Gastroesophageal sphincter (tissue), 4 donors: Measurements from ENCODE around the gene SMIM43. TPM values are rescaled to one million over a fixed set of nuclear protein-coding genes. Genes with fewer than 3 reads are reported as not detected.

Experiments
- ATAC-seq: fragments of 150-250 bp; one replicate; pipeline ENCODE4 v1.9.1; 2016; ENCODE audit warnings: mild to moderate bottlenecking, moderate library complexity
- H3K27ac ChIP-seq, 4 donors: fragments of 200-600 bp; sonication (generic) in 3 of 4; 1 replicate in 3 of 4; 2 replicates in 1 of 4; pipeline ENCODE4 v1.5.1; 2016 to 2019
- H3K27me3 ChIP-seq: fragments of 200-600 bp; sonication (generic); one replicate; pipeline ENCODE4 v1.5.1; 2019
- H3K36me3 ChIP-seq, 2 donors: fragments of 200-600 bp; sonication (generic); one replicate each; pipeline ENCODE4 v1.5.1; 2019; ENCODE audit warnings: control low read depth in 1 of 2
- H3K4me1 ChIP-seq, 3 donors: fragments of 200-600 bp; sonication (generic); 1 replicate in 2 of 3; 2 replicates in 1 of 3; pipeline ENCODE4 v1.5.1; 2016 to 2019; ENCODE audit warnings: control low read depth in 2 of 3
- H3K4me3 ChIP-seq, 2 donors: fragments of 200-600 bp; sonication (generic); one replicate each; pipeline ENCODE4 v1.5.1; 2019; ENCODE audit warnings: mild to moderate bottlenecking in 1 of 2, moderate library complexity in 1 of 2
- H3K9me3 ChIP-seq, 3 donors: fragments of 200-600 bp; sonication (generic); one replicate each; pipeline ENCODE4 v1.5.1; 2017 to 2019; ENCODE audit warnings: control low read depth in 2 of 3
- EP300 ChIP-seq: sonication (generic); formaldehyde crosslinking; IDR thresholded peaks from one replicate; pipeline ENCODE4 v1.6.1; 2017; ENCODE audit warnings: antibody characterized with exemption, mild to moderate bottlenecking
- POLR2A ChIP-seq, 2 donors: fragments of 450-650 bp; IDR thresholded peaks; one replicate each; pipeline ENCODE4 v1.6.1; 2017; ENCODE audit warnings: antibody characterized with exemption in 2 of 2, mild to moderate bottlenecking in 2 of 2, moderate library complexity in 1 of 2
- POLR2AphosphoS5 ChIP-seq: sonication (generic); formaldehyde crosslinking; IDR thresholded peaks from one replicate; pipeline ENCODE4 v1.6.1; 2017; ENCODE audit warnings: antibody characterized with exemption
- WGBS, 2 donors: methylation state at CpG; one replicate each; pipeline ENCODE4 v1.1.5; 2018; ENCODE audit warnings: low coverage in 1 of 2; 5-methylcytosine and 5-hydroxymethylcytosine counted together
- total RNA-seq, 4 donors: library from RNA; depleted of rRNA; stranded (reverse); fragments of >200 nt; gene quantifications; one replicate each; pipeline ENCODE4 v1.1.0, GENCODE V29; 2016
- TF ChIP-seq, protein P1 (sequence below), 4 experiments: fragments of 200-600 bp in 2 of 4; fragments of 450-650 bp in 2 of 4; sonication (generic) in 1 of 4; IDR thresholded peaks; one replicate each; pipeline ENCODE4 v1.5.1; 2017 to 2019; ENCODE audit warnings: antibody characterized with exemption in 4 of 4, mild to moderate bottlenecking in 2 of 4, moderate library complexity in 2 of 4

Gene SMIM43
- total RNA-seq, 4 donors from 2014 or later = 0.39 to 2.3 (median 0.51) TPM

- TF ChIP-seq, protein P1, sequence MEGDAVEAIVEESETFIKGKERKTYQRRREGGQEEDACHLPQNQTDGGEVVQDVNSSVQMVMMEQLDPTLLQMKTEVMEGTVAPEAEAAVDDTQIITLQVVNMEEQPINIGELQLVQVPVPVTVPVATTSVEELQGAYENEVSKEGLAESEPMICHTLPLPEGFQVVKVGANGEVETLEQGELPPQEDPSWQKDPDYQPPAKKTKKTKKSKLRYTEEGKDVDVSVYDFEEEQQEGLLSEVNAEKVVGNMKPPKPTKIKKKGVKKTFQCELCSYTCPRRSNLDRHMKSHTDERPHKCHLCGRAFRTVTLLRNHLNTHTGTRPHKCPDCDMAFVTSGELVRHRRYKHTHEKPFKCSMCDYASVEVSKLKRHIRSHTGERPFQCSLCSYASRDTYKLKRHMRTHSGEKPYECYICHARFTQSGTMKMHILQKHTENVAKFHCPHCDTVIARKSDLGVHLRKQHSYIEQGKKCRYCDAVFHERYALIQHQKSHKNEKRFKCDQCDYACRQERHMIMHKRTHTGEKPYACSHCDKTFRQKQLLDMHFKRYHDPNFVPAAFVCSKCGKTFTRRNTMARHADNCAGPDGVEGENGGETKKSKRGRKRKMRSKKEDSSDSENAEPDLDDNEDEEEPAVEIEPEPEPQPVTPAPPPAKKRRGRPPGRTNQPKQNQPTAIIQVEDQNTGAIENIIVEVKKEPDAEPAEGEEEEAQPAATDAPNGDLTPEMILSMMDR (IDR thresholded peaks at IDR 0.05) = no peak
- H3K27ac ChIP-seq = peak overlapping the region in 2 of 4 donors; percentile 41 to 51
- H3K27me3 ChIP-seq = no peaks in the 10 kb centered on the region
- H3K36me3 ChIP-seq = no peaks in the 10 kb centered on the region
- no peaks in the 10 kb centered on the region for H3K9me3 ChIP-seq
- WGBS, 2 donors = 53 to 81% methylated on average over 3 of the region's 4 CpGs
- H3K4me3 ChIP-seq = no peak overlapping the region
- ATAC-seq = peak; percentile 90
- H3K4me1 ChIP-seq = no peaks in the 10 kb centered on the region
Observed at GRCh38 chr4:121717680-121718237, 47.2 kb downstream of the SMIM43 start.

DNA sequence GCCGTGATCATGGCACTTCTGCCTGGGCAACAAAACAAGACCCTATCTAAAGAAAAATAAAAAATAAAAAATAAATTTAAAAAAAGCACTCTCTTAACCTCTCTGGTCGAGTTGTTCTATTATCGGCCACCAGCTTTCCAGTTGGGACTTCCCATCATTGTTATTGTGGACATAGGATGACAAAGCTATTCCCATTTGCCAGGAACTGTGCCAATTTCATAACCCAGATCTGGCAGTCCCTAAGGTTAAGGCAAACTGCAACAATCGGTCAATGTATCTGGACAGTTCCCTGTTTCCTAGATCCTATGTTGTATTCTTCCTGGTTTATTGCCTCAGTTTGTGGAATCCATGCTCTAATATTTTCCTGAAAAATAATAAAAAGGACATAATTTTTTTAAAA is 50.4 kb downstream of the SMIM43 start:
- Histone ChIP-seq H3K4me3 (no peak overlapping the region), H3K4me1 (peaks cover 0 to 9% (median 0%) of the 10 kb centered on the region in 3 donors), H3K36me3 (no peaks in the 10 kb centered on the region), H3K27ac (no peak overlapping the region), H3K9me3 (no peaks in the 10 kb centered on the region), H3K27me3 (no peaks in the 10 kb centered on the region)
- TF ChIP-seq, protein P1 (IDR thresholded peaks at IDR 0.05) = no peak
- TF ChIP-seq EP300 (no peak), POLR2A (IDR thresholded peaks at IDR 0.05) (no peak), POLR2AphosphoS5 (no peak)
- no peak for ATAC-seq
- WGBS, 2 donors = 73 to 88% methylated on average over 4 of the region's 4 CpGs

DNA sequence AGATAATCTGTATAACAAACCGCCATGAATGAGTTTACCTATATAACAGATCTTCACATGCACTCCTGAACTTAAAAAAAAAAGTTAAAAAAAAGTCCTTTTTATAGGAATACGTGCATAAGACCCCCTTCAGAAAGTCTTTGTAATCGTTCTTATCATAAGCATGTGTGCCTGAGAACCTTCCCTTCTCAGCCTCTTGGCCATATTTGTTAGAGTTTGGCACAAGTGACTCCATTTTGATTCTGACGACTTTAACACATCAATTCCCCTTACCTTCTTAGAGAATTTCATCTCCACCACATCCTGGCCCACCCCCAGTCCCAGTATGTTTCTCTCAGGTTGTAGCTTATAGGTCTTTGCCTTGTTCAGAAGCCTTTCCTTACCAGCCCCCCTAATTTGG is 52.2 kb downstream of the SMIM43 start:
- WGBS, 2 donors = 83 to 85% methylated on average over 4 of the region's 4 CpGs
- peak overlapping the region in 3 of 4 donors; percentile 75 to 83 (median 81) for H3K27ac ChIP-seq
- no peaks in the 10 kb centered on the region for H3K27me3 ChIP-seq
- H3K4me1 ChIP-seq = peaks cover 0 to 9% (median 0%) of the 10 kb centered on the region in 3 donors
- TF ChIP-seq, protein P1 (IDR thresholded peaks at IDR 0.05) = no peak
- TF ChIP-seq POLR2A (IDR thresholded peaks at IDR 0.05) (no peak), POLR2AphosphoS5 (no peak), EP300 (no peak)
- no peaks in the 10 kb centered on the region for H3K36me3 ChIP-seq
- H3K9me3 ChIP-seq = no peaks in the 10 kb centered on the region
- no peak overlapping the region for H3K4me3 ChIP-seq
- ATAC-seq = no peak

- Histone ChIP-seq H3K36me3 (no peaks in the 10 kb centered on the region), H3K9me3 (no peaks in the 10 kb centered on the region), H3K27ac (peak overlapping the region; percentile 35 to 83 (median 78)), H3K27me3 (no peaks in the 10 kb centered on the region), H3K4me1 (peaks cover 0 to 9% (median 0%) of the 10 kb centered on the region in 3 donors), H3K4me3 (peak overlapping the region in 1 of 2 donors; percentile 28)
- 44 to 54% methylated on average over 7 of the region's 7 CpGs for WGBS, 2 donors
- TF ChIP-seq, protein P1 (IDR thresholded peaks at IDR 0.05) = no peak
- peak; percentile 50 for ATAC-seq
Observed at GRCh38 chr4:121712001-121712651, 52.8 kb downstream of the SMIM43 start.
